ENCODE data around the gene NRN1.
A peak's percentile ranks its signal among the peaks of the same experiment; 100 is the strongest.
"Not testable (repeated sequence)": the region's sequence is repeated elsewhere in the genome, so short reads cannot be mapped to it uniquely, and the experiment has no call there.

NRN1 gene

GRCh38 chr6:6006428-6007365, at the start of gene NRN1:
Gene NRN1, minus strand, starts transcription at chr6:6006925. Its CDS starts 176 bp downstream, at chr6:6006749.
- peak in 1 of 2 experiments; percentile 56 for DNase-seq

GRCh38 chr6:6052216-6052615, 45.5 kb upstream of the NRN1 start:
- no peak for DNase-seq

- no peak for DNase-seq
Measured at GRCh38 chr6:6046716-6047115, 40.0 kb upstream of the NRN1 start.

GRCh38 chr6:6039946-6040509, 33.3 kb upstream of the NRN1 start:
- no peak for DNase-seq

GRCh38 chr6:6037179-6037578, 30.5 kb upstream of the NRN1 start:
- no peak for DNase-seq

GRCh38 chr6:6033858-6034257, 27.1 kb upstream of the NRN1 start:
- no peak for DNase-seq

GRCh38 chr6:6026513-6027205, 19.9 kb upstream of the NRN1 start:
- DNase-seq = no peak

GRCh38 chr6:6025736-6026135, 19.0 kb upstream of the NRN1 start:
- no peak for DNase-seq

- DNase-seq = no peak
Measured at GRCh38 chr6:6024220-6024619, 17.5 kb upstream of the NRN1 start.

- not testable (repeated sequence) for DNase-seq
Measured at GRCh38 chr6:6022841-6023240, 16.1 kb upstream of the NRN1 start.

- peak; percentile 63 for DNase-seq
Measured at GRCh38 chr6:6008648-6009421, 2.1 kb upstream of the NRN1 start.

GRCh38 chr6:6008089-6008647, 1.4 kb upstream of the NRN1 start:
- DNase-seq = no peak

GRCh38 chr6:6007366-6008088, 802 bp upstream of the NRN1 start:
- DNase-seq = peak in 1 of 2 experiments; percentile 38

GRCh38 chr6:6006006-6006427, 708 bp downstream of the NRN1 start:
- no peak for DNase-seq

GRCh38 chr6:6005051-6006005, 1.4 kb downstream of the NRN1 start:
- DNase-seq = no peak

- no peak for DNase-seq
Measured at GRCh38 chr6:6004390-6004995, 2.2 kb downstream of the NRN1 start.

- no peak for DNase-seq
Measured at GRCh38 chr6:6003621-6004366, 2.9 kb downstream of the NRN1 start.

- DNase-seq = no peak
Measured at GRCh38 chr6:6002848-6003620, 3.7 kb downstream of the NRN1 start.

Data from cerebellar nuclear complex (tissue), 1 donor.